Activated CD8-positive, alpha-beta memory T cell treated with anti-CD3 and anti-CD28 coated beads for 4 hours (primary cell): Measurements from ENCODE around the gene CD74.

Experiments used
- DNase-seq, 2 donors: peaks; one replicate each; pipeline ENCODE4 v3.0.0-alpha.2; 2020; ENCODE audit warnings: low read depth in 2 of 2

The CD74 gene

DNA sequence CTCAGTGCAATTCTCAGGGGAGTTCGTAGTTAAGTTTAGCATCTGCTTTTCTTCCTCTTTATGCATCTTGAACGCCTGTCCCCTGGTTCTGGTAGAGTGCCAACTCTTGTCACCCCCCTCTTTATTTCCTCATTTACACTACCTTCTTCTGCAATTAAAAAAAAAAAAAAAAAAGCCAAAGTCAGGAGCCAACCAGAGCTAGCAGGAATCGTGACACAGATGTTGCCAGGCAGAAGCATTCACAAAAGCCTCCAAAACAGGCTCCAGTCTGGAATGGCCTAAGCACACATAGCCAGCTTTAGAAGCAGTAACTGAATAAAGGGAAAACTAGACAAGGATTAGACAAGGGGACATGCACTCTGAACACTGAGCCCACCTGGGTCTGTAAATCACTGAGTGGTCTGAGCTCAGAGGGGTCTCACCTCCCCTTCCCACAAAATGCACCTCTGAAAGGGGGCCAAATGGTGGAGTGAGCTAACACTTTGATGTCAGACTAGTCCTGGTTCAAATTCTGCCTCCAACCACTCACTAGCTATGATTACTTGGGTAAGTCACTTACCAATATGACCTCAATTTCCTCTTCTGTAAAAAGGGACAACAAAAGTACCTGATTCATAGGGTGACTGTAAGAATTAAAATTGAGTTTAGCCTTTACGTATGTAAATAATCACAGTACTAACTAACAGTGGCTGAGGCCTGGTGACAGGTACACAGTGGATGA, 2.0 kb downstream of the CD74 start:
- DNase-seq = no peak

DNA sequence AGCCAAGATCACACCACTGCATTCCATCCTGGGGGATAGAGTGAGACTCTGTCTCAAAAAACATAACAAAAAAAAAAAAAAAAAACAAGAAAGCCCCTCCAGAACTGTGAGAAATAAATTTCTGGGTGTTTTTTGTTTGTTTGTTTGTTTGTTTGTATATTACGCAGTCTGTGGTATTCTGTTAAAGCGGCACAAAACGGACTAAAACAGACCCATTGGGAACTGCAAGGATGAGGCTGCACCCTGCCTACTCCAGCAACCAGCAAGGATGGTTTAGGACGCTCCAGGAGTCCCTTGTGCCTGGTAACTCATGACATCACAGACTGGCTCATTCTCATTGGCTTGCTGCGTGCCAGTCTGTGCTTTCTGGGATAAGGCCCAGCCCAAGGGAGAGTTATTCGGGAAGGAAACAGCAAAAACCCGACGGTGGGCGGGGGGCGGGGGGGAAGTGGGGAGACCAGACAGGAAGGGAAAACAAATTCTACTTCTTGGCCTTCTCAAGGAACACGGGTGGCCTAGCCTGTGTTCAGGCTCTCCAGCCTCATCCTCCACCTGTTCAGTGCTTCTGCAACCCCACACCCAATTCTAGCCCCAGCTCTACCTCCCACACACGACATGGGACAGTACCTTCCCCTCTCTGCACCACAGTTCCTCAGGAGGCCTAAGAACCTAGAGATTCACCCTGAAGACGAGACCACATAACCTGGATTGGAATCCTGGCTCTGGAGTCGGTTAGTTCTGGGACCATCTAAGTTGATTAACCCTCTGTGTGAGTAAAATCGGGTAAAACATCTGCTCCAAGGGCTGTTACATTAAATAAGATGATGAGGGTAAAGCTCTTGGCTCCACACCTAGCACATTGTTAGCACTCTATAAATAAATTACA, 2.8 kb downstream of the CD74 start:
- no peak for DNase-seq

DNA sequence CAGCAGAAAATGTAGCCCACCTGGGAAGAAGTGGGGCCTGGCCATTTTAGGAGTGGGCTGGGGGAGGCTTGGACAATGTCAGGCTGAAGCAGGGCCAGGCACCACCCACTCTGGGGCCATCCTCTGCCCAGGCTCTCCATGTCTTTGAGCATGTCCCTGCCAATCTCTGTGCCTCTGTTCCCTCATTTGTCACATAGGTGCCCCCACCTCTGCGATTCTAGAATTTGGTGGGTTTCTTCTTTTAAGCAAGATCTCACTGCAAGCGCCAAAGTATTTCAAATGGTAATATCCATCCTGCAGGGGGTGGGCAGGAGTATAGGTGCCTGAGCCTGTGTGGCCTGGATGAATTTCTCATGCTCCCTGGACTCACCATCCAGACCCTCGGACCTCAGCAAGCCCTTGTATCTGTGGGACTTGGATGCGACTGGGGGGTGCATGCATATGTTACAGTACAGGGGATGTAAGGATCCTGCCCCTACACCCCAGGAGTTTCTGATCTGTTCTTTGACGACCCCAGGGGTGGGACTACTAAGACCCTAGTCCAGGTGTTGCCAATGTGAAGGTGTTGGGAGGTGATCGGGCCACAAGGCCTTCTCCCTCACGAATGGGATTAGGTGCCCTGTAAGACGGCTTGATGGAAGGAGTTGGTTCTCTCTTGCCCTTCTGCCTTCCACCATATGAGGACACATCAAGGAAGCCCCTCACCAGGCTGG, 4.3 kb downstream of the CD74 start:
- no peak for DNase-seq

DNA sequence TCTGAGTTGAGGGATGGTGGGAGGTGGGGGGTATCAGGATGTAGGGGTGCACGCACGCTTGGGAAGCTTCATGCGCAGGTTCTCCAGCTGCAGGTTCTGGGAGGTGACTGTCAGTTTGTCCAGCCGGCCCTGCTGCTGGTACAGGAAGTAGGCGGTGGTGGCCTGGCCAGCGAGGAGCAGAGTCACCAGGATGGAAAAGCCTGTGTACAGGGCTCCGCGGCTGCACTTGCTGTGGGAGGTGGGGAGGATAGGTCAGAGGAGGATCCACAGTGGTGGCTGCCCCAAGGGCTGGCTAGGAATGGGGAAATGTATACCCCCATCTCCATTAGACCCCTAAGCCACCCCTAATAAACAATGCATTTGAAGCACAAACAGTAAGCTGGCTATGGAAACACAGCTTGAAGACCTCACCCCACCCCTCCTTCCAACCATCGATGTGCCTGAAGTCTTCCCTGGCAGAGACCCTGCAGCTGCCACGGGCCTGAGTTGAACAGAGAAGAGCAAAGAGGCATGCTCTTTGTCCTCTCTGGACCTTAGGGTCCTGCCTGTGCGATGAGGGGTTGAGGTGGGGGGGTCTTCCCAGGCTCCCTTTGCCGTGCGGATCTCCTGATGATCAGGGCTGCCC, 5.5 kb downstream of the CD74 start:
- no peak for DNase-seq

DNA sequence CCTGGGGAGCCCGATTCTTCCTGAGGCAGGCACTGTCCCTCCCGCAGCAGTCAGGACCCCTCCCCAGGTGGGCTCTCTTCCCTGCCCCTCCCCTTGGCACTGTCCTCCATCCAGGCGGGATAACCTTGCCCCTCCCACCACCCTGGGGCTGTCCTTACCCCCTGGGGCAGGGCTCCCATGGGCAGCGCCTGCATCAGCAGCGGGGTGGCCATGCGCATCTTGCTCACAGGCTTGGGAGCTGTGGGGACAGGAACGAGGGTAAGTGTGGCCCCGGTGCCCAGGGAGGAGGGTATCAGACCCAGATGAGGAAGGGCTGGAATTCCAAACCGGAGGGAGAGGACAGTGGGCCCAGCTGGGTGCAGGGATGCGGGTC, 6.0 kb downstream of the CD74 start:
- DNase-seq = no peak

DNA sequence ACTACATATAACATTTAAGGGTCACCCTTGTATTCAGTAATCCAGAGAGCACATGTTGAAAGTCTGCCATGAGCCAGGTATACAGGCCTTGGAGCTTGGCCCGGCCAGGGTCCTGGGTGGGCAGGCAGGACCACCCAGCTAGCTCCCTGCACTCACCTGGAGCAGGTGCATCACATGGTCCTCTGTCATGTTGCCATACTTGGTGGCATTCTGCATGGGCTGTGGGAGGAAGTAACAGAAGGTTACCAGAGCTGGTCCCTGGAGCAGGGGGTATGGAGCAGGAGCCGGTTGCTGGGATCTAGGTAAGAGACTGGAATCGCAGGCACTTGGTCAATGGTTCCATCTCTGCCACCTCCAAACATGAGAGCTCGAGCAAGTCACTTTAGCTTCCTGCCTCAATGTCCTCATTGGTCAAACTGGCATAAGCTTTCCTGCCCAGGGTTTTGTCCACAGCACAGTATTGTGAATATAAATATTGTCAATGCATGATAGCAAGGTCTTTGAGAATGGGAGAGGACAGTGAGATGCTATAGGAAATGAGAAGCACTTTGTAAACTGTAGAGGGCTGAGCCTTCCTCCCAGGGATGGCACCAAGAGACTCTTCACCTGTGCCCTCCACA, 6.5 kb downstream of the CD74 start:
- no peak for DNase-seq

DNA sequence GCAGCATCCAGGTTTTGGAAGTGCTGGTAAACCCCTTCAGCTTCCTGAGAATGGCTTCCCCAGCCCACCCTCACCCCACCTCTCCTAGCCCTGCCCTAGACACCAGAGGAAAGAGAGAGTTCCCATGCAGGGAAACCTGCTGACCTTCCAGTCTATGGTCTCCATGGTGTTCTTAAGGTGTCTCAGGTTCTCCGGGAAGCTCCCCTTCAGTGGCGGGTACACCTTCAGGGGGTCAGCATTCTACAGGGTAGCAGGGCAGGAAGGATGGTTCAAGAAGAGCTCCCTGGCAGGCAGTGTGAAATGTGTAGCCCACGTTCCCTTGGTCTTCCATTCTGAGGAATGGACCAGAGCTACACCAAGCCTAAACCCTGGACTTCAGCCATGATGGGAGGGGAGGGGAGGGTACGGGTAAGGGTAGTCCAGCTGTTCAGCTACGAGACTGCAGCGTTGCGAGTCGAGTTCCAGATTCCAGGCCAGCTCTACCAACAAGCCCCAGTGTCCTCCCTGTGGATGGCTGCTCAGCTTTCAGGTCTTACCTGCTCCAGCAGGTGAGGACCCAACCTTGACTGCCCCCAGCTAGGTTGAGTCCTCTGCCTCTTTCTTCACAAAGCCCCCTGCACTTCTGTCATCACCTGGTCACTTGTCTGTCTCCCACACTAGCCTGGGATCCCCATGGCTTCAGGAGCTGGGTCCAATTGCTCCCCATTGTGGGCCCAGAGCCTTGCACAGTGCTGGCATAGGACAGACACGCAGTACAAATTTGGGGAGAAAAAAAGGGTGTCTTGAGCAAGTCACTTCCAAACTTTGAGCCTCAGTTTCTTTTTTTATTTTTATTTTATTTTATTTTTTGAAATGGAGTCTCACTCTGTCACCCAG, 7.5 kb downstream of the CD74 start:
- DNase-seq = no peak

DNA sequence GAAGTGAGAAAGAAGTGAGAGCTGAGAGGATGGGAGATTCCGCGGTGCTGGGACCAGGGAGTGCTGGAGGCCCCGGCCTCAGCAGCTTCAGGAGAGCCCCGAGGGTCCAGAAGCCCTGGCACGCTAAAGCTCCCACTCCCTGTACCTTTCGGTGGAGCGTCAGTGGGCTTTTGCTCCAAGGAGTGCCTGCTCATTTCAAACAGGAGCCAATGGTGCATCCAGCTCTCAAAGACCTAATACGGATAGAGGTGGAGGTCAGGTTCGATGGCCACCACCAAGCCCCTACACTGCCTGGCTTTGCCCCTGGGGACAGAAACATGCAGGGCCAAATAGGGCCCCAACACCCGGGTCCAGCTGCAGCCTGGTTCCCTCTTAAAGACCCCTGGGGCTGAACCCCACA, 8.2 kb downstream of the CD74 start:
- DNase-seq = no peak

DNA sequence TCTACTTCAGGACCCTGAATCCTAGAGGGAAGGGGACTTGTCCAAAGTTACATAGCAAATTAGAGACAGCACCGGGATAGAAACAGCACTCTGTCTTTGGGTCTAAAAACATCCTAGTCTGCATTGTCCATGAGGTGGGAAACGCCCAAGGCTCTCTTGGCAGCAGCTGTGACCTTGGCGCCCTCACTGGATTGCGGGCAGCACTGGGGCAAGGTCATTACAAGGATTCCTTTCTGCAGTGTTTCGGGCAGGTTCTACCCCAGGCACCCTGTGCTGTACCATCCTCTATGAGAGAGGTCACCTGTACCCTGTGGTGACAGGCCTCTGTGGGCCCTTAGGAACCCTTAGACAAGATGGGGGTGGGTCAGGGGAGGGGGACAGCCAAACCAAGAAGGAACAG, 8.6 kb downstream of the CD74 start:
- DNase-seq = no peak

DNA sequence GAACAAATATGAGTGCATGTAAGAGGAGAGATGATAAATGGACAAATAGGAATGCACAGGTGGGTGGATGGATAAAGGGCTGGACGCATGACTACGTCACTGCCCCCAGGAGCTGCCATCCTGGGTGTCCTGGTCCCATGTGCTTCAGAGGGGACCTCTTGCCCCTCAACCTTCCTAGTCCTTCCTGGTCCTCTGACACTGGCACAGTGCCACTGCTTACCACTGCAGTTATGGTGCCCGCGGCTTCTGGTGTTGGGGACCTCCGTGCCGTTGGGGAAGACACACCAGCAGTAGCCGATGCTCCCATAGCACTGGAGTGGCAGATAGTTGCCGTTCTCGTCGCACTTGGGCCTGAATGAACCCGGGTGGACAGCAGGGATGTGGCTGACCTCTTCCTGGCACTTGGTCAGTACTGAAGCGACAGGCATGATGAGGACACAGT, 9.8 kb downstream of the CD74 start:
- no peak for DNase-seq

DNA sequence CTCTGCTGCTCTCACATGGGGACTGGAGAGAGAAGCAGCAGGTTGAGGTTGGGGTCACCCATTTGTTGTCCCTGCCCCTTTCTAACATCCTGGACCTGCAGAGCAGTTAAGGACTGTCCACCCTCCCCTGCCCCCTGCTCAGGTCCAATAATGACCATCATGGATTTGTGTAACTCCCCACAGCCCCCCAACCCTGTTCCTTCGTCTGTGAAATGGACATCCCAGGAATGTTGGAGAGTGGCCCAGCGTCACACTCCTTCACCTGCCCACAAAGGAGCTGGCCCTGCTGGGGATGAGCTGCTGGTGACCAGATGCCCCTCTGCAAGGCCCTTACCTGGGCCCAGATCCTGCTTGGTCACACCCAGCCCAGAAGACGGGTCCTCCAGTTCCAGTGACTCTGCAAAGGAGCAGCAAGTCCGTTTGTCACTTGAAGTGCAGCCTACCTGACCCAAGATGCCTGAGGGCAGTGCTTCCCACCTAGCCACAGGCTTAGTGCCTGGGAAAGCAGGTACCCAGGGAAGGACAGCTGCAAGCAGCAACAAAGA, 10.4 kb downstream of the CD74 start:
- no peak for DNase-seq

DNA sequence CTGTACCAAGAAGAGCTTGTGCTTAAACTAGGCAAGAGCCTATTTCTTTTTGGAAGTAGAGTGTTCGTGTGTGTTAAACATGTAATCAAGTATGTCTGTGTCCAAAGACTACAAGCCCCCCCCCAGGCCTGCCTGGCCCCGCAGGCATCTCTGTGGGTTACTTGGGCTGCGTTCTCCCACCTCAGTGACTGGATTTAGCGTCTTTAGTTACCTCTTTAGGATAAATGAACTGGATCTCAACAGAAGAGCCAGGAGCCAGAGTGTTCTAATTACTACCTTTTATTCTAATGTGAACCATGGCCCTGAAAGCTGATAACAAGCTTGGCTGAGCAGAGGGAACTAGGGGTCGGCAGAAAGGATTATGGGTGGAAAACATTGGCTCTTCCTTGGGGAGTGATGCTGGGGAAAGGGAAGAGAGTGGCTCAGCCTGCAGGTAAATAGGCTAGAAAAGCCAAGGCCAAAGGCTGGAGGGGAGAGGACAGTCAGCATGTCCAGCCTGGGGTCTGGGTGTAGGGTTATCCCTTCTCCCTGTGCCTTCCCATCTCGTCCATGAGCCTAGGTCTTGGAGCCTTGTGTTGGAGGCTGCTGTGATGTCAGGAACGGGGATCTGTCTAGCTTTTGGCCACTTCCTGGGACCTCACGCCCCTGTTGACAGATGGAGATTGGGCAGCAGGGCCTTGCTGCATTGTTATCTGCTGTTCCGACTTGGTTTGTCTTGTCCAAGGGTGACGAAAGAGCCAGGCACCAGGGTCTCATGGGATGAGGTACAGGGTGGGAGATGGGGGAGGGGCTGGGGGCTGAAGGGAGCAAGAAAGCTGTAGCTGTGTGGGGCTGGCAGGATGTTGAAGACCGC, 11.1 kb downstream of the CD74 start:
- DNase-seq = no peak

DNA sequence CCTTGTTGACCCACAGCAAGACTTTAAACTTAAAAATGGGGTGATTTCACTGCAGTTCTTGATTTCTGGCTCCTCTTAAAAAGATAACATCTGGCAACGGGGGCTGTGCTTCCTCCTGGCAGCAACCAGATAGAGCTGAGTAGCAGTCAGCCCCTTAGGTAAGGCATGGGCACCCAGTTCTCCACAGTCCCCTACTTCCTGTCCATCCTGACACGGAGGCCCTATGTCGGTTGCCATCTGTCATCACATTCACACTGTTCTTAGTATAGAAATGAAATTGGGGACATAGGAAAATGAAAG, 11.7 kb downstream of the CD74 start:
- no peak for DNase-seq

DNA sequence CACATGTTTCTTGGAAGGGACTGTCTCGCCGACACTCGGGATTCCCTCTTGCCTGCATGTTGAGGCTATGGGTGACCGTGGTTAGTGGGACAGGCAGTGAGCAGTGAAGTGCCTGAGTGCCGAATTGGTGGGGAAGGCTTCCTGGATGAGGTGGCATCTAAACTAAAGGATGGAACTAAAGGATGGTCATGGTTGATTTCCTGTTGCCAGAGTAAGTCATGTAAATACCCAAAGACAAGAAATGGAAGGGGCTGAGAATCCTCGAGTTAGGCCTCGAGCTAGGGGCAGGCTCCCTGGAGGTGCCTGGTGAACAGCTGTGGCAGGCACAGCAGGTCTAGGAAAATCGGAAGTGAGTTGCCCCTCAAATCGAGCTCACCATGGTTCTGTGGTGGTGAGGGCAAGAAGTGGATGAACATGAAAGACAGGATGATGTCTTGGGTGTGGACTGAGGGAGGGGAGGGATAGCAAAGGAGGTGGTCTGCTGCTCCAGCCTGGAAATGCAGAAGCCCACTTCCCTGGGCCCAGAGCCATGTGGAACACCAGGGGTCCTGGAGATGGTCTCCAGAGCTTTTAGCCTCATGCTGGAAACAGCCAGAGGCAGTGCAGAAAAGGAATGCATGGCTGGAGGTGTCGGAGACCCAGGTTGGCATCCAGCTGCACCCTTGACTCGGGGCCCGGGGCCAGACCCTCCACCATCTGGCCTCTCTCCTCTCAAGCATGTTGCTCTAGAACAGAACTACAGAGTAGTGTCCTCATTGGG, 12.2 kb downstream of the CD74 start:
- no peak for DNase-seq

DNA sequence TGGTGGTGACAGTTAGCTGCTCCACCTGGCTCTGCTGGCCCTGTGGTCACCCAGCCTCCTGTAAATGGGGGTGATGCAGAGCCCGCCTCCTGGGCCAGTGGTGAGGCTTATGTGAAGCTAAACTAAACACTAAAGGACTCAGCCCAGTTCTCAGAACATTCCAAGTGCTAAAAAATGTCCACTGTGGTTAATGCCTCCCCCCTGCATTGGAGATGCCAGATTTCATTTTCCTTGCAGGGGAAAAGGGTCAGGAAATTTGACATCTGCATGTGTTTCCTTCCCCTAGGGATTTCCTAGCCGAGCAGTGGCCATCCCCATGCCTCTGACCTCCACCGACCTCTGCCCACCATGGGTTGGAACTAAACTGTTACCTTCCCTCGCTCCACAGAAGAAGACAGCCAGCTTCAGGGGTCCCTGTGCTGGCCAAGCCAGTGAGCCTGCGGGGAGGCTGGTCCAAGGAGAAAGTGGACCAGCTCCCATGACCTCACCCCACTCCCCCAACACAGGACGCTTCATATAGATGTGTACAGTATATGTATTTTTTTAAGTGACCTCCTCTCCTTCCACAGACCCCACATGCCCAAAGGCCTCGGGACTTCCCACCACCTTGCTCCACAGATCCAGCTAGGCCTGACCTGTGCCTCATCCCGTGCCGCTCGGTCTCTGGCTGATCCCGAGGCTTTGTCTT, 13.0 kb downstream of the CD74 start:
- no peak for DNase-seq

DNA sequence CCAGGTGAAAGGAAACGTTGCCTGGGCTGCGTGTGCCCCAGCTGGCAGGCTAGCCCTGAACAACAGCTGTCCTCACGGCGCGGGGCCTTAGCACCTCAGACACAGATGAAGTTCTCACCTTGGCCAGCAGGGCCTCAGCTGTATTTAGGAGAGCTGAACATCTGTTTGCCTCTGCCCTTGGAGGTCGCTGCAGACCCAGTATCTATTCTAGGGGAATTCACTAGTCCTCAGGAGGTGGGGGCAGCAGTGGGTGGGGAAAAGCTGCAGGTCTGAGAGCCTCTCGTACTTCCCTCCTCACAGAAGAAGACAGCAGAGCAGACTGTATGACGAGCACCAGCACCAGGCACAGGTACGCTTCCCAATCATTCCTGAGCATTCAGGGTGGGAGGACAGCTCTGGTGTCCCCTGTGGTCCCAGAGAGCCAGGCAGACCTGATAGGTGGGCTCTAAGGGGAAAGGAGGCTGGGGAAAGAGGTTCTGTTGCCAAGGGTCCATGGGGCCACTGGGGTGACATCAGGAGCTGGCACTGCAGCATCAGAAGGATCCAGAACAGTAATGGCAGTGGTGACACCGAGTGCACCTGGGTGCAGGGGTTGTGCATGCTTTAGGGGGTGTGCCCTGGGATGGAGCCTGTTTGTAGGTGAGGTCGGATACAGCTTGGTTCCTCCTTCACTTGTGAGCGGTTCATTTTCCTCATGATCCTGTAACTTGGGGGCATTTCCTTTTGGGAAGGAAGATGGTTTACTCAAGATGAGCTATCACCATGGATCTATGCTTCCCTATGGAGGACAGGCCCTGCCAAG, 13.8 kb downstream of the CD74 start:
- DNase-seq = no peak
